Cerebellar cortex (tissue), 1 donor: ENCODE results near the gene SUMO3.

Source experiments
- DNase-seq: peaks from one replicate; pipeline ENCODE4 v3.0.0-alpha.2; 2015; ENCODE audit warnings: low spot score

The SUMO3 gene

DNA sequence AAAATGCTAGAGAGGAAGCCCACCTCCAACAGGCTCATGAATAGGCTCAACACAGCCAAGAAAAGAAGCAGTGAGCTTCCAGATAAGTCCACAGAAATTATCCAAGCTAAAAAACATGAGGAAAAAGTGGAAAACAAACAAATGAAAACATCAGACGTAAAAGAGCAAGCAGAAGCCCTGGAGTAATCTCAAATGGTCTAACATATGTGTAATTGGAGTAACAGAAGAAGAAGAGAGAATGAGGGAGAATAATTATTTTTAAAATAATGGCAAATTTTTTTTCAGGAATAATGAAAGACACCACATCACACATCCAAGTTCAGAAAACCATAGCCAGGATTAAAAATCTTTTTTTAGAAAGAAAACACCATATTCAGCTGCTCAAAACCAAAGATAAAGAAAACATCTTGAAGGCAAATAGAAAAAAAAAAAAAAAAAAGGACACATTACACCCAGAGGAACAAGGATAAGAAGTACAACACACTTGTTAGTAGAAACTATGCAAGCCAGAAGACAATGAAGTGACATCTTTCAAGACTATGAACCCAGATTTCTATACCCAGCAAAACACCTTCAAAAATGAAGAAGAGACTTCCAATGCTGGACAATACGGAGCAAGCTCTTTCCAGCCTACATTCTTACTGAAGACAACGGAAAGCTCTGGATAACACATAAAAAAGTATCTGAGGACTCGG, 10.6 kb upstream of the SUMO3 start:
- no peak for DNase-seq

- no peak for DNase-seq
These were observed 5.4 kb upstream of the SUMO3 start for GRCh38 chr21:44823179-44823660.

DNA sequence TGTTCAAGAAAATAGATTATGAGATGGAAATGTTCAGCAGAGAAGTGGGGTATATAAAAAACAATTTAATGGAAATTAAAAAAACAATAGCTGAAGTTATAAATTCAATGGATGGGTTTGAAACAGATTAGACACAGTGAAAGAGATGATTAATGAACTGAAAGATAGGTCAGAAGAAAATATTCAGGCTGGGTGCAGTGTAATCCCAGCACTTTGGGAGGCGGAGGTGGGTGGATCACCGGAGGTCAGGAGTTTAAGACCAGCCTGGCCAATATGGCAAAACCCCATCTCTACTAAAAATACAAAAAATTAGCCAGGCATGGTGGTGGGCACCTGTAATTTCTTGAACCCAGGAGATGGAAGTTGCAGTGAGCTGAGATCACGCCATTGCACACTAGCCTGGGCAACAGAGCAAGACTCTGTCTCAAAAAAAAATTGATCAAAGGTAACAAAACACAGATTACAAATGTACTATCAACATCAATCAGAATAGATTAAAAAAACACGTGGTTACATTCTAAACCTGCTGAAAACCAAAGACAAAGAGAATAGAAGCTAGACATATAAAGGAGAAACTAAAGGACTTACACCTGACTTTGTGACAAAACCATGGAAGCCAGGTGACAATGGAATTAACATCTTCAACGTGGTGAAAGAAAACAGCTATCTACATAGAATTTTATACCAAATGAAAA, 4.8 kb upstream of the SUMO3 start:
- no peak for DNase-seq

- no peak for DNase-seq
These were observed 3.0 kb upstream of the SUMO3 start for GRCh38 chr21:44820851-44821250.

- DNase-seq, result no peak
These were observed 1.7 kb upstream of the SUMO3 start for GRCh38 chr21:44819283-44820243.

- no peak for DNase-seq
These were observed 764 bp upstream of the SUMO3 start for GRCh38 chr21:44818640-44819011.

DNA sequence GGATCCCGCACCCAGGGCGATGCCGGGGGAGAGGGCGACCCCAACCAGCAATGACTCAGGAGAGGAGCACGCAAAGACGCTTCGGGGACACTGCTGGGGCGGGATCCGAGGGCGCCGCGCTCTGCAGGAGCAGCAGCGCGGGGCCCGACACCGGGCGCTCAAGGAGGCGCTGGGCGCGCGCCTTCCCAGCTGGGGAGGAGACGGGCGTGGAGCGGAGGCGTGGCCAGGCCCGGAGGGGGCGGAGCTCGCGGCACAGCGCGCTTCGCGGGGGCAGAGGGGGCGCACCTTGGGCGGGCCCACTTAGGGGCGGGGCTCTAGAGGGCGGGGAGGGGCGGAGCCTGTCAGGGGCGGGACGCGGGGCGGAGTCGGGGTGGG, 369 bp downstream of the SUMO3 start:
- DNase-seq, result peak; percentile 79

DNA sequence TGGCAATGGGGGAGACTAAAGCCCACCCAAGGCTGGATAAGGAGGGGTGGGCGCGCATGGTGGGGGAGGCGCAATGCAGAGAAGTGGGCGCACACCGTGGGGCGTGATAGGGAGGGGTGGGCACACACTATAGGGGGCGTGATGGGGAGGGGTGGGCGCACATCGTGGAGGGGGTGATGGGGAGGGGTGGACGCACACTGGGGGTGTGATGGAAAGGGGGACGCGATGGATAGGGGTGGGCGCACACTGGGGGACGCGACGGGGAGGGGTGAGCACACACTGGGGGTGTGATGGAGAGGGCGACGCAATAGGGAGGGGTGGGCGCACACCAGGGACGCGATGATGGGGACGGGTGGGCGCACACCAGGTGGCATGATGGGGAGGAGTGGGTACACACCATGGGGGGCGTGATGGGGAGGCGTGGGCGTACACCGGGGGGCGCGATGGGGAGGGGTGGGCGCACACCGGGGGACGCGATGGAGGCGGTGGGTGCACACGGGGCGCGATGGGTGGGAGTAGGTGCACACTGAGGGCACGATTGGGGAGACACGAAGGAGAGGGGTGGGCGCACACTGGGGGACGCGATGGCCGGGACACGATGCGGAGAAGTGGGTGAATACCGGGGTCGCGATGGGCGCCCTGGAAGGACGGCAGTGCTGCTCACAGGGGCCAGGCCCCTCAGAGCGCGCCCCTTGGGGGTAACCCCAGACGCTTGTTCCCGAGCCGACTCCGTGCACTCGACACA, 929 bp downstream of the SUMO3 start:
- no peak for DNase-seq

DNA sequence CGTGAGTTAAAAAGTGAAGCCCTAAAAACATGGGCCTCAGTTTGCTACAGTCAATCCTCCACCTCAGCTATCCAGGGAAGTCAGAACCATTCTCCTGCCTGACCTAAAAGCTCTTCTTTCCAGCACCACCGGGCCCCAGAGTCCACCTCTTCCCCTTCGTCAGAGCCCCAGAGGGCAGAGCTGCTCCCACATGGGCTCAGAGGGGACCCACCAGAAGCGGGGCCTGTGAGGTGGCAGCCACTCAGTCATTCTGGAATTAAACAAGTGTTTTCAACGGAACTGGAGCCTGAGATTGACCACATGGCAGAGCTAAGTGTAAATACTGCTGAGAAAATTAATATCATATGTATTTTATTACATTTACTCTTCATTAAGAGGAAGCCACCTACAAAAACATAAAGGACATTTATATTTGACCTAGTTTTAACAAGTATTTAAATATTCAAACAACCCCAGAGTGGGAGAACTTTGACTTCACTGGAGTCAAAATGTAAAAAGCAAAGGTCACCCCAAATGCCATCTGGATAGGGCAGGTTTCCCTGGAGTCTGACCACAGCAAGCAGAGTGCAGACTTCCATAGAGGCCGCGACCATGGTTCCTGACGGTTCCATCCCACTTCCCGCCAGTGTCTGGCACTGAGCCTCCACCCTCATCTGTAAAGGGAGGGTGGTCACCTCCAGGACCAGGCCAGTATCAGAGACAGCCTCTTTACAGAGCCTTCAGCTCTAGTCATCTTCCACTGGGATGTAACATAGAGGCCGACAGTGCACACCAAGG, 1.8 kb downstream of the SUMO3 start:
- peak; percentile 37 for DNase-seq

GRCh38 chr21:44815225-44815624, 2.6 kb downstream of the SUMO3 start:
- no peak for DNase-seq

GRCh38 chr21:44814498-44815023, 3.3 kb downstream of the SUMO3 start:
- DNase-seq, result no peak

DNA sequence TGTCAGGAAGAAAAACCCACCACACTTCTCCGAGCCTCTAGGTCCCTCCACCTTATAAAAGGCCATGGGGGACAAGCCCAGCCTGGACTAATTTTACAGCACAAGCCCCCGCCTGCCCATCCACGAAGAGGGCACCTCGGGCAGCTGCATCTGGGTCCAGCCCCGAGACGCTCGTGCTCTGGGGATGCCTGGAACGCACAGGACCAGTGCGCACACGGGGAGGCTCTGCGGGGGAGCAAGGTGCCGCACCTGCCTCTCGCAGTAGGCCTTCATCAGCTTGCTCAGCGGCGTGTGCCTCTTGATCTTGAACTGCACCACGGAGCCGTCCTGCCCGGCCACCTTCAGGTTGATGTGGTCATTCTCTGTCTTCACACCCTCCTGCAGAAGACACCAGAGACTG, 4.1 kb downstream of the SUMO3 start:
- no peak for DNase-seq

GRCh38 chr21:44813149-44813548, 4.7 kb downstream of the SUMO3 start:
- DNase-seq, result no peak

DNA sequence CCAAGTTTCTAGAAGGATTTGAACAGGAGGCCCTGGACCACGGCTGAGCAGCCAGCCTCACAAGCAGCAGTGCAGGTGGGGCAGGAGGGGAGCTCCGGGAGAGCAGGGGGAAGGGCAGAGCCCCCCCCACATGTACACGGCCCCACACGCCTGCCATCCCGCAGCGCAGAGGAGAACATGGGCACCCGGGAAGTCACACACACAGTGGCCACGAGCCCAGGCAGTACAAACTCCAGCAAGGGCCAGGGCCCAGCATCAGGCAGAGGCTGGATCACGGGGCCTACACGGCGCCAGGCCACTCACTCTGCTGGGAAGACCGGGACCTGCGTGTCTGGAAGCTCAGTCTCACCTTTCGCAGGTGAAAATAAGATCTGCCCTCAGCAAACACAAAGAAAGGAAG, 5.2 kb downstream of the SUMO3 start:
- no peak for DNase-seq

GRCh38 chr21:44810779-44811178, 7.1 kb downstream of the SUMO3 start:
- no peak for DNase-seq

DNA sequence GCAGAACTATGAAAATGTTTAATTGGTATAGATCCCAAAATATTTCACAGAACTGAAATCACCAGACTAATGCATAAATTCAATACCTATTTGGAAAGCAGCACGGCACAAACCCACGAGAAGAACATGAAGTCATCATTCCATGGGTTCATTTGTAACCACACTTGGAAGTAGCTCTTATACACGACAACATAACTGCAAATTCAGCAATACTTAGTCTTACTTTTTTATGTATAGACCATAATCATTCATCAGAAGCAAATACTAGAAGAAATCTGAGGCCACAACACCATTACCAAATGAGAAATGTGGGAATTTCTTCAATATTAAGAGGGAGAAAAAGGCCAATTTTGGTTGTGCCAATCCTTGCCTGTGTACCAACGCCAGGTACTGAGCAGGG, 12.0 kb downstream of the SUMO3 start:
- no peak for DNase-seq

GRCh38 chr21:44805226-44805625, 12.6 kb downstream of the SUMO3 start:
- DNase-seq, result no peak

DNA sequence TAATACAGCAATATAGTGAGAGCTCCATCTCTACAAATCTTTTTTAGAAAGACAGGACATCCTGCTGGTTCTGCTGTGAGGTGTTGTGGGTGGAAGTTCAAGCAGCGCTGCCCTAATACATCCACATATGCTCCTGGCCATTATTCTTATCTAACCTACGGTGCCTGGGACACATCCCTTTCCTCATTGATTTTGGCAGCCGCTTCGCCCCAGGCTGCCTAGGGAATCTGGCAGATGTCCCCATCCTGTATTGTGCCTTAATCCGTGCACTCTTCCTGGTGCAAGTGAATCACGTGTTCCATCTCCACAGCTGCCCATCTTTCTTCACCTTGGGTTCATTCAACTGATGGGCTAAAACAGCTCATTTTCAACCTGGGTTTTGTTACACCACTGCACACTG, 13.1 kb downstream of the SUMO3 start:
- DNase-seq, result no peak

DNA sequence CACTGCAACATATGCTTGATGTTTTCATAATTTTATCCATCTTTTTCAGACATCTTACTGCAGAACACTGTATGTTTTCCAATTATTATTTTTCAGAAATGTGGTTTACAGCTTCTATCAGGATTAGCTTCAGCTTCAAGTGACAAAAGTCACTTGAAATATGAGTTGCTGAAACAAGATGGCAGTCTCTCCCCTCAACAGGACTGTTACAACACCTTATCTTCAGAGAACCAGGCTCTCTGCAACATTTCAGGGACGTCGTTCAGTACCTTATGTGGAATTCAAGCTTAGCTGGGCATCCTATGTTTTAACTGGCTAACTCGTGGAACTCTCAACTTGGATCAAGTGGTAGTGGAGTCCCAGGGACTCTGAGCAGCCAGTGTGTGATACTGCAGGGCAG, 14.2 kb downstream of the SUMO3 start:
- DNase-seq, result no peak

- DNase-seq, result no peak
These were observed 15.3 kb downstream of the SUMO3 start for GRCh38 chr21:44802396-44803153.
